AG04449 (cell line): ENCODE measurements around the gene BRCA1.
"Not testable (repeated sequence)": the region's sequence is repeated elsewhere in the genome, so short reads cannot be mapped to it uniquely, and the experiment has no call there.

ENCODE experiments used
- CTCF ChIA-PET: fragments of 350-600 bp; formaldehyde crosslinking; extraction: SDS; loops from one replicate; lab custom pipeline; 2021; ENCODE audit warnings: antibody characterized with exemption; lab: Yijun Ruan, JAX
- POLR2A ChIA-PET: fragments of 400-600, 350-600 bp; formaldehyde crosslinking; extraction: SDS; loops from one replicate; lab custom pipeline; 2020; ENCODE audit warnings: antibody characterized with exemption, inconsistent platforms; lab: Yijun Ruan, JAX
- DNase-seq: peaks from one replicate; pipeline ENCODE4 v3.0.0-alpha.2; 2010; ENCODE audit warnings: low read depth, low spot score
- H3K4me3 ChIP-seq: 2 replicates; pipeline ENCODE4 v1.5.1; 2011; ENCODE audit warnings: low read depth, mild to moderate bottlenecking, control low read depth, low read length
- CTCF ChIP-seq: IDR thresholded peaks from one replicate; pipeline ENCODE4 v1.5.1; 2011; ENCODE audit warnings: mild to moderate bottlenecking, moderate library complexity, low read length, control low read depth, inconsistent platforms; ENCODE audit not compliant: insufficient read depth; ENCODE audit errors: missing control alignments

The BRCA1 gene

DNA sequence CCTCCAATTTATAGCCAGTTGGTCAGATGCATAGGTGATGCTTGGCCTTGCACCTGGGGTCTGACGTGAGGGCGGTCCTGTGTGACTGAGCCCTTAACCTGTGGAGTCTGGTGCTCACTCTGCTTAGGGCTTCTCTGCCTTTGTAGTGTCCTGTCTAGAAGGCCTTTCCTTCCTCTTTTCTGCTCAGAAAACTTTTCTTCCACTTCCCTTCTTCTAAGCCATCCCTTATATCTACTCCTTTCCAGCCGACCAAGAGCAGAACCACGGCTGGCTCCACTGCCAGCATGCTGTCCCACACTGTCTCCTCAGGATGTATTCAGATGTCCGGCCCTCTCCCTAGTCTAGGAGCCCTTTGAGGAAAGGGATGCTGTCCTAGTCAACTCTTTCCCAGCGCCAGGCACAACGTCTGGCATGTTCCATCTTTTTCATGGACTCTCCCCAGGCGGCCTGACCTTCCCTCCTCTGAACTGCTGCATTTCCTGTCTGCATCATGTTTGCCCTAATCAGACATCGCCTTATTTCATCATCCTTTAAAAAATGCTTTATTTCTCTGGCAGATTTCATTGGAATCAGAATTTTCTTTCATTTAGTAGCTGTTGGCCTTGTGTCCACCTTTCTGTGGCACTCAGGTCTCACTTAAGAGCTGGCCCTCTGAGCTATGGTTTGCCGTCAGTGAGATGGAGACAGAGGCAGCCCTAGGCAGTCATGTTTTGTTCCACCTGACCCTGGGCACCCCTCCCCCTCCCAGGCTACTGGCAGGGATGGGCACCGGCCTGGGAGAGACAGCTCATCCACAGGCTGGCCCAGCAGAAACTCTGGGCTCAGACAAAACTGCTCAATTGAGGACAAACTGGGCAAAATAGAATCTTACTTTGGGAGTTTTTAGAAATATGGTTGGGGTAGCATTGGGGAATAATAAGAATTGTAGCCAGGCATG is 15.5 kb upstream of the BRCA1 start:
- TF ChIP-seq CTCF, result no peak
- POLR2A ChIA-PET, result no interaction called here
- no peak overlapping the region for H3K4me3 ChIP-seq
- CTCF ChIA-PET, result no interaction called here
- DNase-seq, result no peak

DNA sequence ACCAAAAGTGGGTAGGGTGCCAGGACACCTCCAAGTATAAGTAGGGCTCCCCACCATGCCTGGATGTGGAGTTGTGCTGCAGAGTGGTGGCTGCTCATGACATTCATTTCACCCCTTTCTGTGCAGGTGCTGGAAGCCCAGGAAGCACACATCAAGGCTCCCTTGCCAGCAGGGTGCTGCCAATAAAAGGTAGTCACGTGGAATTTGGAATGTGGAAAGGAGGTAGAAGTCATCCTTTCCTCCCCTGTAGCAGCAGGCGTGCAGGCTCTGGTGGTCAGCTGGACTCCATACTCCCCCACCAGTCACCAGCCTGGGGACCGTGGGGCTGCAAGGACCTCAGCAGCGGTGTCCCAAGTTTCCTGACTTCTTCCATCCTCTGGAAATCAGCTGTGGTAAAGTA is 13.4 kb upstream of the BRCA1 start:
- CTCF ChIA-PET, POLR2A ChIA-PET: not testable (repeated sequence)

GRCh38 chr17:43136574-43136973 is 11.4 kb upstream of the BRCA1 start:
- H3K4me3 ChIP-seq, CTCF ChIA-PET, DNase-seq, POLR2A ChIA-PET: not testable (repeated sequence)

More for the DNA sequence above, 13.4 kb upstream of the BRCA1 start:
- H3K4me3 ChIP-seq, DNase-seq: not testable (repeated sequence)

GRCh38 chr17:43135454-43135819 is 10.3 kb upstream of the BRCA1 start:
- ChIA-PET CTCF (no interaction called here), POLR2A (no interaction called here)
- no peak for TF ChIP-seq CTCF
- no peak for DNase-seq
- H3K4me3 ChIP-seq, result no peak overlapping the region

DNA sequence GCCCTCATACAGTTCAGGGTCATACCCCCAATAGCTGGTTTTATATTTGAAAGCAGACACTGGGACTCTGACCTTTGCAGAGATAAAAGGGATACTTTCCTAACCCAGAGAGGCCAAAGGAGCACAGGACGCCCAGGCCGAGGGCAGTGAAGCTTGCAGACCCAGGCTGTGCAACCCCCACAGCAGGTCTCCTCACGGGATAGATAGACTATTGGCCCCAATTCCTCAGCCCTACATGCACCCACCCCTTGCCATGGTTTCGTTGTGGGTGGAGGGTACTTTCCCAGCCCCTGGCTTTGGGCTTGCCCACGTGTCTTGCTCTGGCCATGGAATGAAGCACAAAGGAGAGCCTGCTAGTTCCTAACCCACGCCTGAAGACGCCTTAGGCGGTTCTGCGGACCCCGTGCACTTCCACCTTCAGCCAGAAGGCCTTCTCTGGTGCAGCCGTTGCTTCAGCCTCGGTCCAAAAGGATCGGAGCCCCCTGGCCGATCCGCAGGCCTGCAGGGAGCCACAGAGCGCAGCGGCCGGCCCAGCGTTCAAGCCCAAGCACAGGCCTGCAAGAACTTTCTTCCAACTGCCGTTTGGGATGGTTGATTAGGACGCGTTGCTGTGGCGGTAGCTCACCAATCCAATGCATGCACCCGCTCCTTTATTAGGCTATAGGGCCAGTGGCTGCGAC is 9.8 kb upstream of the BRCA1 start:
- CTCF ChIA-PET, result no interaction called here
- POLR2A ChIA-PET, result no interaction called here
- no peak for TF ChIP-seq CTCF
- no peak overlapping the region for H3K4me3 ChIP-seq
- DNase-seq, result no peak

- ChIA-PET CTCF (interaction anchor here (1.1 kb wide), 1 partner anchor 35 kb away, joined by 3 read pairs; no protein-coding TSS in a partner anchor), POLR2A (interaction anchor here (0.6 to 0.7 kb wide), 2 partner anchors 14 to 51 kb away, joined by 3 read pairs; no protein-coding TSS in a partner anchor)
- not testable (repeated sequence) for DNase-seq, H3K4me3 ChIP-seq
These were observed 8.3 kb upstream of the BRCA1 start for GRCh38 chr17:43133439-43133838.

DNA sequence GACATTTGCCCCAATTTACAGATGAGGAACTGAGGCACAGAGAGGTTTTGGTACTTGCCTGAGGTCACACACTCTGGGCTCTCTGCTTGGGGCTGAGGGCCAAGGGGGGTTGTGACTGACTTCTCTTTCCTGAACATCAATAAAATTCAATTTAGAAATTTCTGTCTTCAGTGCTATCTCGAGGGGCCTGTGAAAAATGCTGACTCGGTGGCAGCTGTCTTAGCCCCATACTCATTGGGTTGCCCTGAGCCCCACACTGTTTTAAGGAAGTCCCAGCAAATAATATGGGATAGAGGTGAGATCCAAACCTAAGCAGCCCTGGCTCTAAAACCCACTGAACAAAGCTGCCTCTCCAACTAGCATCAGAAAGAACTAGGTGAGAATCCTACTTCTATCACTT is 7.0 kb upstream of the BRCA1 start:
- DNase-seq, result no peak
- POLR2A ChIA-PET, result no interaction called here

More for the DNA sequence above, 7.0 kb upstream of the BRCA1 start:
- CTCF ChIA-PET, result interaction anchor here (1.1 kb wide), 1 partner anchor 11 kb away, joined by 3 read pairs; no protein-coding TSS in a partner anchor
- H3K4me3 ChIP-seq, result no peak overlapping the region
- TF ChIP-seq CTCF, result no peak
